Astrocyte of the cerebellum (primary cell): ENCODE results near the gene APOBEC3B.
"Not testable (repeated sequence)": the region's sequence is repeated elsewhere in the genome, so short reads cannot be mapped to it uniquely, and the experiment has no call there.

Experiments
- DNase-seq: peaks from one replicate; pipeline ENCODE4 v3.0.0-alpha.2; 2011; ENCODE audit warnings: low read depth
- H3K4me3 ChIP-seq: 2 replicates; pipeline ENCODE4 v1.5.1; 2011; ENCODE audit warnings: mild to moderate bottlenecking, low read depth, low read length, moderate library complexity
- in situ Hi-C: cut with HindIII; loops from 2 replicates; pipeline ENCODE4 v1.10.0; 2017; ENCODE audit warnings: low sequenced_read_pairs
- TF ChIP-seq, protein P1 (sequence below): IDR thresholded peaks from 2 replicates; pipeline ENCODE4 v1.5.1; 2012; ENCODE audit warnings: low read length, low read depth, moderate library complexity, mild to moderate bottlenecking; ENCODE audit errors: missing control alignments

Gene APOBEC3B

DNA sequence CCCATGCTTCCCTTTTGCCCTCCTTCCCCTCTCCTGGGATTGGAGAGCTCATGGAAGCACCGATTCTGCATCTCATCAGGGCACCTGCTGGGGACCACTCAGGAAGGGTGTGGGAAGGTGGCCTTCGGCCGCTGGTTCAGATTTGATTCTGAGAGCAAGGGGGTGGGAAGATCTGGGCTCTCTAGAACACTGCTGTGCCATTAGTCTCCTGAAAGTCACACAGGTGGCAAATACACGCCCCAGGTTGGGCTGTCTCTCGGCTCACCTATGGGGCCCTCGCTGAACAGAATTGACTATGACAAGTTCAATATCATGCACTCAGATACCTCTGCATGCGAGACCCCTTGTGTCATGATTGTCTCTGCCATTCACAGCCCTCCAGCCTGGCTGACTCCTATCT lies 37.5 kb upstream of the APOBEC3B start:
- in situ Hi-C loops: no loop called here

DNA sequence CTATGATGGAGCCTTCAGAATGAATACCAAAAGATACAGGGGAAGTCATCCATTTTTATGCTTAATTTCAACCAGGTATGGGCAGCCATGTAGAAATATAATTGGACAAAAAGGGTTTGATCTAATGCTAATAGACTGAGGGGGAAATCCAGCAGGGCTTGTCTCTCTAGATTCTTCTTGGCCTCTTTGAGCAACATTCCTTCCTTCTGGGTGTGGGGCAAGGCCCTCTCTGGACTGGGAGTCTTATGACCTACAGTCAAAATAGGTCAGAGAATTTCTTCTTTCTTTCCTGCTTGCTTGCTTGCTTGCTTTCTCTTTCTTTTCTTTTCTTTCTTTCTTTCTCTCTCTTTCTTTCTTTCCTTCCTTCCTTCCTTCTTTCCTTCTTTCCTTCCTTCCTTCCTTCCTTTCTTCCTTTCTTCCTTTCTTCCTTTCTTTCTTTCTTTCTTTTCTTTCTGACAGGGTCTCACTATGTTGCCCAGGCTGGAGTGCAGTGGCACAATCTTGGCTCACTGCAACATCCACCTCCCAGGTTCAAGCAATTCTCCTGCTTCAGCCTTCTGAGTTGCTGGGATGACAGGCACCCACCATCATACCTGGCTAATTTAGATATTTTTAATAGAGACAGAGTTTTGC lies 36.3 kb upstream of the APOBEC3B start:
- DNase-seq, in situ Hi-C loops, H3K4me3 ChIP-seq: not testable (repeated sequence)

More for the DNA sequence above, 37.5 kb upstream of the APOBEC3B start:
- TF ChIP-seq, protein P1, sequence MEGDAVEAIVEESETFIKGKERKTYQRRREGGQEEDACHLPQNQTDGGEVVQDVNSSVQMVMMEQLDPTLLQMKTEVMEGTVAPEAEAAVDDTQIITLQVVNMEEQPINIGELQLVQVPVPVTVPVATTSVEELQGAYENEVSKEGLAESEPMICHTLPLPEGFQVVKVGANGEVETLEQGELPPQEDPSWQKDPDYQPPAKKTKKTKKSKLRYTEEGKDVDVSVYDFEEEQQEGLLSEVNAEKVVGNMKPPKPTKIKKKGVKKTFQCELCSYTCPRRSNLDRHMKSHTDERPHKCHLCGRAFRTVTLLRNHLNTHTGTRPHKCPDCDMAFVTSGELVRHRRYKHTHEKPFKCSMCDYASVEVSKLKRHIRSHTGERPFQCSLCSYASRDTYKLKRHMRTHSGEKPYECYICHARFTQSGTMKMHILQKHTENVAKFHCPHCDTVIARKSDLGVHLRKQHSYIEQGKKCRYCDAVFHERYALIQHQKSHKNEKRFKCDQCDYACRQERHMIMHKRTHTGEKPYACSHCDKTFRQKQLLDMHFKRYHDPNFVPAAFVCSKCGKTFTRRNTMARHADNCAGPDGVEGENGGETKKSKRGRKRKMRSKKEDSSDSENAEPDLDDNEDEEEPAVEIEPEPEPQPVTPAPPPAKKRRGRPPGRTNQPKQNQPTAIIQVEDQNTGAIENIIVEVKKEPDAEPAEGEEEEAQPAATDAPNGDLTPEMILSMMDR: no peak
- H3K4me3 ChIP-seq: no peak overlapping the region
- no peak for DNase-seq

DNA sequence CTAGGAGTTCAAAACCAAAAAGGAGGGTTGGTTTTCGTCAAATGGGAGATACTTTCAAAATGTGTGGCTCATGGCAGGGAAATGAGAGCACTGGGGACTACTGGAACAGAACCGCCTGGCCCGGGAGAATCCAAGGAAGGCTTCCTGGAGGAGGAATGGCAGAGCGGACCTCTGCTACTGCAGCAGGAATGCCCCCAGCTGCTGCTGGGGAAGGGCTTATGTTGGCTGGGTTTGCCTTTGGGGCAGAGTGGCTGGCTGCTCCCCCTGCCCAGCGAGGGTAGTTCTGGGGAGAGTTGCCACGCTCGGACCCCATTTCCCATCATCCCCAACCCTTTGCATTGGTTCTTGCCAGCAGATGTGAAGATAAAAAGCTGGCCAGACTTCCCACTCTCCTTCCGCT lies 35.4 kb upstream of the APOBEC3B start:
- in situ Hi-C loops: no loop called here
- no peak for DNase-seq
- TF ChIP-seq, protein P1: no peak
- no peak overlapping the region for H3K4me3 ChIP-seq

DNA sequence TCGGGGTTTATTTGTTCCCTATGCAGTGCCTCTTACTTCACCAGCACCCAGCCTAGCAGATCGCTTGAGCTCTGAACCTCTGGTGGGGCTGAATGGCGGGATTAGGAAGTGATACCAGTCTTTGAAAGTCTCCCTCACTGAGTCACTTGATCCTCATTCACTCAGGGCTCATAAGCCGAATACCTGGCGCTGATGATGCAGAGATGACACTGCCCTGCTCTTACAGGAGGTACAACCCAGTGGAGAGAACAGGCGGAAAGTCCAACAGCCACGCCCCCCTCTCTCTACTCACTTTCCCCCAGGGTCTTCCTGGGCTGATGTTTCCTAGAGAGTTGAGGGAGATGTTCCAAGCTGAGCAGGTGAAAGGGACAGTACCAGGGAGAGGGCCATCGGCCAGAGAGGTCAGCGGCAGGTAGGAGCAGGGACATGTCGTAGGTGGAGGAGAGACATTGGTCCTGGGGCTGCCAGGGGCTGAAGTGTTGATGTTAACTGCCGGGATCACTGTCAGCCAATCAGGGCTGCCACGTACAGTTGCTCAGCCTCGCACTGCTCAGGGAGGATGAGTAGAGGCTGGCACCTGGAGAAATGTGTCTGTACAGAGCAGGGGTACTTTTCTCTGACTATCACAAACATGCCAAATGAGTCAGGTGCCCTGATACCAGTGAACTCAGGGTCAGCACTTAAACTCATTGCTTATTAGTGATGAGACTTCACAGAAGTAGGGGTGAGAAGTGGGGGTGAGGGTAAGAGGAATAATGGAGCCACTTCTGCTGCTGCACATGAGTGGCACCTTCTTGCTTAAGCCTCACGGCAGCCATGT lies 34.6 kb upstream of the APOBEC3B start:
- H3K4me3 ChIP-seq: no peak overlapping the region
- TF ChIP-seq, protein P1: no peak
- no peak for DNase-seq
- in situ Hi-C loops: no loop called here

DNA sequence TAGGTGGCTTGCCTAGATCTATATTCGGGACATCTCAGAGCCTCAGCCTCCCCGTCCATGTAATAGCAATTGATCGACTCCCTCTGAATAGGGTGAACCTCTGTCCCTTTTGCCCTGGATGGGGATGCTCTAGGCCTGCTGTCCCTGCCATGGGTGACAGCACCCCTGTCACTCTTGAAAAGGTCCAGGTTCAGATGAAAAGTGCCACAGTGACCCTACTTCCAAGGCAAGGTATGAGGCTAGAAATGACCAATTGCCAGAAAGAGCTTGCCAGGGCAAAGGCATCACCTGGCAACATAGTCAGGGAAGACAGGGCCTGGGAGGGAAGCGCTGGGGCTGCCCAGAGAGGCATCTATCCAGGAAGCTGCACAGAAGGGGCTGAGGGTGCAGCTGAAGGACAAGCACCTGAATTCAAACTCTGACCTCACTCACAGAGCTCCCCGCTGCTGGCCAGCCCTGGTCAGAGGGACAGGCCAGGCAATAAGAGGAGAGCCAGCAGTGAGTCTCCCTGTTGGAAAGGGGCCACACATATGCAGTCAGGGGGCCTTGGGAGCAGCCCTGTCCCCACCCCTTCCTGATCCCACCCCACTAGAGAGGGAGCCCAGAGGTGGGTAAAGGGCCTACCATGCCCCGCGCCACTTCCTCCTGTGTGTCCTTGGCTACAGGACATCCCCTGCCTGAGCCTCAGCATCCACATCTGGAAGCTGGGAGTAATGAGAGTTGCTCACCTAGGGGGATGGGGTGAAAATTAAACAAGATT lies 33.8 kb upstream of the APOBEC3B start:
- in situ Hi-C loops: no loop called here
- no peak overlapping the region for H3K4me3 ChIP-seq
- TF ChIP-seq, protein P1: no peak
- DNase-seq: no peak

DNA sequence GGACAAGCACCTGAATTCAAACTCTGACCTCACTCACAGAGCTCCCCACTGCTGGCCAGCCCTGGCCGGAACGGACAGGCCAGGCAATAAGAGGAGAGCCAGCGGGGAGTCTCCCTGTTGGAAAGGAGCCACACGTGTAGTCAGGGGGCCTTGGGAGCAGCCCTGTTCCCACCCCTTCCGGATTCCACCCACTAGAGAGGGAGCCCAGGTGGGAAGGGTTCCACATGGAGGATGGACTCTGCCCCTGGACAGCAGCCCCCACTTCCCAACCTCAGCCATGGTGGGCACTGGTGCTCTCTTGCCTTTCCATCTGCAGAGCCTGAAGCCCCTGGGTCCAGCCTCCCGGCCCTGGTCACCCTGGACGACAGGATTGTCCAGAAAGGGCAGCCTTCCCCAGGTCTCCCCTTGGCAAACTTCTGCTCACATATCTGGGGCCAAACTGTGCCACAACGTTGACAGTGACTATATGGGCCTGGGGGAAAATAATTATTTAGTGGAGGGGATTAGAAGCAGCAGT lies 32.2 kb upstream of the APOBEC3B start:
- in situ Hi-C loops: no loop called here
- no peak for DNase-seq
- H3K4me3 ChIP-seq: no peak overlapping the region
- TF ChIP-seq, protein P1: no peak
